OCI-LY7 (cell line): ENCODE measurements around the gene STXBP5. TPM values are rescaled to one million over a fixed set of nuclear protein-coding genes. Genes with fewer than 3 reads are reported as not detected.

Experiments
- BruUV-seq: library from RNA; stranded (reverse); fragments of 400-500 nt; replicated peaks from 2 replicates; lab custom pipeline; 2021; lab: Mats Ljungman, UMichigan
- CTCF ChIA-PET: fragments of 300-600 bp; sonication (Branson Sonifier 250); formaldehyde crosslinking; loops from one replicate; lab custom pipeline; 2022; ENCODE audit warnings: antibody characterized with exemption; ENCODE audit not compliant: unreplicated experiment; lab: Charles Lee
- POLR2A ChIA-PET: fragments of 300-600 bp; sonication (Branson Sonifier 250); formaldehyde crosslinking; loops from one replicate; lab custom pipeline; 2022; ENCODE audit warnings: antibody characterized with exemption; lab: Charles Lee
- DNase-seq: peaks from one replicate; pipeline ENCODE4 v3.0.0-alpha.2; 2015; ENCODE audit warnings: low spot score
- H2AFZ ChIP-seq: fragments of 200-600 bp; sonication (generic), shearing (Covaris generic); 2 replicates; pipeline ENCODE4 v1.6.1; 2014; ENCODE audit warnings: mild to moderate bottlenecking, antibody characterized with exemption, low read length, moderate library complexity
- H3K27ac ChIP-seq: fragments of 200-600 bp; sonication (generic); 2 replicates; pipeline ENCODE4 v1.5.1; 2014; ENCODE audit warnings: mixed run types, low read depth, mild to moderate bottlenecking, moderate library complexity, low read length, inconsistent platforms; ENCODE audit not compliant: poor library complexity, severe bottlenecking
- H3K36me3 ChIP-seq: fragments of 200-600 bp; sonication (generic); 2 replicates; pipeline ENCODE4 v1.6.1; 2014; ENCODE audit warnings: mild to moderate bottlenecking, antibody characterized with exemption, low read length, moderate library complexity, mixed read lengths; ENCODE audit not compliant: insufficient read depth
- H3K4me1 ChIP-seq: fragments of 200-600 bp; sonication (generic); 2 replicates; pipeline ENCODE4 v1.5.1; 2014; ENCODE audit warnings: mild to moderate bottlenecking, low read length; ENCODE audit not compliant: insufficient read depth, poor library complexity, severe bottlenecking
- H3K4me2 ChIP-seq: fragments of 200-600 bp; sonication (generic); 2 replicates; pipeline ENCODE4 v1.6.1; 2014; ENCODE audit warnings: mild to moderate bottlenecking, low read length
- H3K4me3 ChIP-seq: fragments of 200-600 bp; sonication (generic); 2 replicates; pipeline ENCODE4 v1.5.1; 2014; ENCODE audit warnings: mild to moderate bottlenecking, low read depth, low read length; ENCODE audit not compliant: poor library complexity, severe bottlenecking
- H3K79me2 ChIP-seq: fragments of 200-600 bp; sonication (generic); 2 replicates; pipeline ENCODE4 v1.6.1; 2016; ENCODE audit warnings: low read depth, mild to moderate bottlenecking, low read length, moderate library complexity, mixed read lengths; ENCODE audit not compliant: insufficient read depth
- H3K9me2 ChIP-seq: fragments of 200-600 bp; sonication (generic); 2 replicates; pipeline ENCODE4 v1.6.1; 2016; ENCODE audit warnings: mild to moderate bottlenecking, low read length, mixed read lengths; ENCODE audit not compliant: insufficient read depth
- H3K9me3 ChIP-seq: fragments of 200-600 bp; sonication (generic); 2 replicates; pipeline ENCODE4 v1.6.1; 2014; ENCODE audit warnings: mild to moderate bottlenecking, mixed run types, low read length, mixed read lengths
- H4K20me1 ChIP-seq: fragments of 200-600 bp; sonication (generic); 2 replicates; pipeline ENCODE4 v1.6.1; 2014; ENCODE audit warnings: mild to moderate bottlenecking, antibody characterized with exemption, low read length, moderate library complexity, mixed read lengths; ENCODE audit not compliant: insufficient read depth
- EZH2phosphoT487 ChIP-seq: fragments of 200-600 bp; sonication (generic); IDR thresholded peaks from 2 replicates; pipeline ENCODE4 v1.6.1; 2018; ENCODE audit warnings: low read depth, borderline replicate concordance, mild to moderate bottlenecking, mixed run types, antibody characterized with exemption, low read length, moderate library complexity, mixed read lengths
- intact Hi-C: fragments of 100-400 bp; cut with micrococcal nuclease; formaldehyde crosslinking; loops from one replicate; pipeline ENCODE4 v1.10.0; 2022; ENCODE audit not compliant: unreplicated experiment
- total RNA-seq, 2 experiments: library from RNA; depleted of rRNA in 1 of 2; stranded (reverse); fragments of >200 nt in 1 of 2; shearing (Covaris generic) in 1 of 2; gene quantifications; 2 replicates each; pipeline ENCODE4 v1.2.3, GENCODE V29; 2014 to 2022
- TF ChIP-seq, protein P1 (sequence below): fragments of 200-600 bp; sonication (generic); conservative IDR thresholded peaks from 2 replicates; pipeline ENCODE4 v1.5.1; 2014; ENCODE audit warnings: mild to moderate bottlenecking, antibody characterized with exemption, low read length, moderate library complexity, mixed read lengths

The STXBP5 gene
- total RNA-seq, 2 experiments from 2014 or later = 12.3 to 15.4 TPM

GRCh38 chr6:147158881-147159280 is 45.3 kb upstream of the STXBP5 start:
- H3K9me2 ChIP-seq = no peaks in the 10 kb centered on the region; the same call in 1 of the 2 replicates
- no peaks in the 10 kb centered on the region for H3K4me1 ChIP-seq
- no peaks in the 10 kb centered on the region for H3K9me3 ChIP-seq
- H4K20me1 ChIP-seq = no peaks in the 10 kb centered on the region
- POLR2A ChIA-PET = interaction anchor here (0.7 kb wide), 1 partner anchor 70 kb away, joined by 3 read pairs; no protein-coding TSS in a partner anchor
- CTCF ChIA-PET = no interaction called here
- BruUV-seq = no TSS peak
- H2AFZ ChIP-seq = no peak overlapping the region
- no peak overlapping the region for H3K4me3 ChIP-seq
- no peaks in the 10 kb centered on the region for H3K36me3 ChIP-seq
- no peak overlapping the region for H3K27ac ChIP-seq
- H3K4me2 ChIP-seq = no peak overlapping the region
- no peak for DNase-seq
- TF ChIP-seq EZH2phosphoT487 = no peak
- TF ChIP-seq, protein P1, sequence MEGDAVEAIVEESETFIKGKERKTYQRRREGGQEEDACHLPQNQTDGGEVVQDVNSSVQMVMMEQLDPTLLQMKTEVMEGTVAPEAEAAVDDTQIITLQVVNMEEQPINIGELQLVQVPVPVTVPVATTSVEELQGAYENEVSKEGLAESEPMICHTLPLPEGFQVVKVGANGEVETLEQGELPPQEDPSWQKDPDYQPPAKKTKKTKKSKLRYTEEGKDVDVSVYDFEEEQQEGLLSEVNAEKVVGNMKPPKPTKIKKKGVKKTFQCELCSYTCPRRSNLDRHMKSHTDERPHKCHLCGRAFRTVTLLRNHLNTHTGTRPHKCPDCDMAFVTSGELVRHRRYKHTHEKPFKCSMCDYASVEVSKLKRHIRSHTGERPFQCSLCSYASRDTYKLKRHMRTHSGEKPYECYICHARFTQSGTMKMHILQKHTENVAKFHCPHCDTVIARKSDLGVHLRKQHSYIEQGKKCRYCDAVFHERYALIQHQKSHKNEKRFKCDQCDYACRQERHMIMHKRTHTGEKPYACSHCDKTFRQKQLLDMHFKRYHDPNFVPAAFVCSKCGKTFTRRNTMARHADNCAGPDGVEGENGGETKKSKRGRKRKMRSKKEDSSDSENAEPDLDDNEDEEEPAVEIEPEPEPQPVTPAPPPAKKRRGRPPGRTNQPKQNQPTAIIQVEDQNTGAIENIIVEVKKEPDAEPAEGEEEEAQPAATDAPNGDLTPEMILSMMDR = no peak
- intact Hi-C loops = no loop called here
- H3K79me2 ChIP-seq = no peaks in the 10 kb centered on the region

DNA sequence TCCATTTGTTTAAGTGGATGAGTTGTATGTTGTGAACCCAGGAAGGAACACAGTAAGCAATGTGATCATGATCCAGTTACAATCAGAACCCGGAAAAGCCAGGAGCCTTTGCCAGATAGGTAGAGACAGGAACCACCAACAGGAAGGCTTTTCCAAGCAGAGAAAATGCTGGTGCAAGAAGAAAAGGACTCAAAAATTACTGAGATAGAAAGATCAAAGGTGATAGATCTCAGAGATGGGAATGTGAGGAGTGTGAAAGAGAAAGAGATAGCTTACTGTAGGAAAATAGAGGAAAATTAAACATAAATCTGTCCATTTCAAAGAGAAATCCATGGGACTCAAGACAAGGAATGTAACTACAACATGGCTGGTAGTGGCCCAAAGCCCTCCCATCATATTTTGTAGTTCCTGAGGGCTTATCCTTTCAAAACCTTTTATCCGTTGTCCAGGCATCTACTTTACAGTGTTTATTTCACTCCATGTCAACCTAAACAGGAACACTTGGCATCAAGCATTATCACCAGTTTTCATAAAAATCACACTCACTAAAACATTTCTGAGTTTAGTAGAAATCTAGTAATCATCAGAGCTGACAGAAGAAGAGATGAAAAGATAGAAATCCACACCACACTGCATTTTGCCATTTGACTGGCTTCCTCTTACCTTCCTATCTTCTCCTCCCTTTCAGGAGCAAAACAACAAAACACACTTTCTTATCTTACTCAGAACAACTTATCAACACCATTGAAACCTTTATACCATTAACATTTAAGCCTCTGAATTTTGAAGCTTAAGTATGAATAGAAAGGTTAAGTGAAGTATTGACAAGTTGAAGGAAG is 44.5 kb upstream of the STXBP5 start:
- Histone ChIP-seq H3K9me3 (no peaks in the 10 kb centered on the region), H3K4me2 (no peak overlapping the region), H3K9me2 (no peaks in the 10 kb centered on the region; the same call in 1 of the 2 replicates), H4K20me1 (no peaks in the 10 kb centered on the region), H3K79me2 (no peaks in the 10 kb centered on the region), H3K4me1 (no peaks in the 10 kb centered on the region), H3K27ac (no peak overlapping the region), H3K4me3 (no peak overlapping the region), H2AFZ (no peak overlapping the region), H3K36me3 (no peaks in the 10 kb centered on the region)
- no TSS peak for BruUV-seq
- POLR2A ChIA-PET = interaction anchor here (0.6 to 0.8 kb wide), 4 partner anchors 16 to 232 kb away, joined by 3 to 4 read pairs (median 4); no protein-coding TSS in a partner anchor
- intact Hi-C loops = no loop called here
- DNase-seq = no peak
- no peak for TF ChIP-seq EZH2phosphoT487
- TF ChIP-seq, protein P1 = no peak
- CTCF ChIA-PET = no interaction called here

DNA sequence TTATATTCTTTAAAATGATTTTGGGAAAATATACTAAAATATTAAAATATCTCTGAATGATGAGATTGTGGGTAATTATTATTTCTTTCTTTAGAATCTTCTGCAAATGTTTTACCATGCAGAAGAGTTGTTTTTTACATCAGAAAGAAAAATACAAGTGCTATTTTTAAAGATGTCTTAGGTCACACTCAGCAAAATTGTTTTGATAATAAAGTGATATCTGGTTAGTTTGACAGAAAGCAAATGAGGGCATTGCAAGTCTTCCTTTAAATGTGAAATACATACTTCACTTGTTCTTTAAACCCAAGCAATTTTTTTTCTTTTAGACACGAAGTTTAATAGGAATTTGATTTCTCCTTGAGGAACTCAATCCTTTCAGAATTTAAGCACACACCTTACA is 43.6 kb upstream of the STXBP5 start:
- H3K9me2 ChIP-seq = no peaks in the 10 kb centered on the region; the same call in 1 of the 2 replicates
- no peak overlapping the region for H3K4me2 ChIP-seq
- ChIA-PET CTCF (no interaction called here), POLR2A (interaction anchor here (0.6 to 0.8 kb wide), 4 partner anchors 15 to 232 kb away, joined by 3 to 4 read pairs (median 4); no protein-coding TSS in a partner anchor)
- no peak overlapping the region for H2AFZ ChIP-seq
- no peak overlapping the region for H3K4me3 ChIP-seq
- DNase-seq = no peak
- no peaks in the 10 kb centered on the region for H3K4me1 ChIP-seq
- H3K9me3 ChIP-seq = no peaks in the 10 kb centered on the region
- intact Hi-C loops = no loop called here
- H3K79me2 ChIP-seq = no peaks in the 10 kb centered on the region
- TF ChIP-seq, protein P1 = no peak
- no peak for TF ChIP-seq EZH2phosphoT487
- H3K27ac ChIP-seq = no peak overlapping the region
- no peaks in the 10 kb centered on the region for H4K20me1 ChIP-seq
- BruUV-seq = no TSS peak
- no peaks in the 10 kb centered on the region for H3K36me3 ChIP-seq
